ENCODE data around the gene NRXN3. TPM values are rescaled to one million over a fixed set of nuclear protein-coding genes. Genes with fewer than 3 reads are reported as not detected.

The NRXN3 gene
- polyA plus RNA-seq, 1 experiment = 7.0 TPM

DNA sequence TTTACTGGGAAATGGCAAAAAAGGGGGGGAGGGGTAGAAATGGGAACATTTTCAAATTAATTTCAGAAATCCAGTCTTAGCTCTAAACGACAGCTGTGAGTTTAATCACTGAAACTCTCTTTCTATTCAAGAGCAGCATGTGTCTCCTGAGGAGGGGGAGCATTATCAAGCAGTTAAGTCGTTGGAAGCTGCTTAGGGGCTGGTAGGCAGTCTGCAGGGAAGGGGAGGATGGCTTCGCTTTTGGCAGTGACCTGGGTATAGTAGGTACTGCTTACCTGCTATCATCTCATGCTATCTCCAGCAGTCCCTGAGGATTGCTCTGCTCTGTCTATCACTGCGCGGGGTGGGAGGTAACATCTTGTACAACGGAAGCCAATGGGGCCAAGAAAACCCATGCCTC is 567.4 kb downstream of the NRXN3 start:
- H3K4me3 ChIP-seq (ENCODE audit: low read depth, low read length) = no peak overlapping the region
- no peaks in the 10 kb centered on the region for H3K36me3 ChIP-seq (ENCODE audit: control insufficient read depth, insufficient read depth, low read length)
- ChIA-PET POLR2A (no interaction called here), CTCF (interaction anchor here (1.5 kb wide), 1 partner anchor 10 kb away, joined by 4 read pairs; no protein-coding TSS in a partner anchor)
- no peak for DNase-seq (ENCODE audit: low read depth)
- TF ChIP-seq, protein P1, sequence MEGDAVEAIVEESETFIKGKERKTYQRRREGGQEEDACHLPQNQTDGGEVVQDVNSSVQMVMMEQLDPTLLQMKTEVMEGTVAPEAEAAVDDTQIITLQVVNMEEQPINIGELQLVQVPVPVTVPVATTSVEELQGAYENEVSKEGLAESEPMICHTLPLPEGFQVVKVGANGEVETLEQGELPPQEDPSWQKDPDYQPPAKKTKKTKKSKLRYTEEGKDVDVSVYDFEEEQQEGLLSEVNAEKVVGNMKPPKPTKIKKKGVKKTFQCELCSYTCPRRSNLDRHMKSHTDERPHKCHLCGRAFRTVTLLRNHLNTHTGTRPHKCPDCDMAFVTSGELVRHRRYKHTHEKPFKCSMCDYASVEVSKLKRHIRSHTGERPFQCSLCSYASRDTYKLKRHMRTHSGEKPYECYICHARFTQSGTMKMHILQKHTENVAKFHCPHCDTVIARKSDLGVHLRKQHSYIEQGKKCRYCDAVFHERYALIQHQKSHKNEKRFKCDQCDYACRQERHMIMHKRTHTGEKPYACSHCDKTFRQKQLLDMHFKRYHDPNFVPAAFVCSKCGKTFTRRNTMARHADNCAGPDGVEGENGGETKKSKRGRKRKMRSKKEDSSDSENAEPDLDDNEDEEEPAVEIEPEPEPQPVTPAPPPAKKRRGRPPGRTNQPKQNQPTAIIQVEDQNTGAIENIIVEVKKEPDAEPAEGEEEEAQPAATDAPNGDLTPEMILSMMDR (IDR thresholded peaks at IDR 0.05; ENCODE audit: insufficient read depth, low read depth, low read length) = no peak
- H3K27me3 ChIP-seq (ENCODE audit: control insufficient read depth, insufficient read depth, low read length) = no peaks in the 10 kb centered on the region

DNA sequence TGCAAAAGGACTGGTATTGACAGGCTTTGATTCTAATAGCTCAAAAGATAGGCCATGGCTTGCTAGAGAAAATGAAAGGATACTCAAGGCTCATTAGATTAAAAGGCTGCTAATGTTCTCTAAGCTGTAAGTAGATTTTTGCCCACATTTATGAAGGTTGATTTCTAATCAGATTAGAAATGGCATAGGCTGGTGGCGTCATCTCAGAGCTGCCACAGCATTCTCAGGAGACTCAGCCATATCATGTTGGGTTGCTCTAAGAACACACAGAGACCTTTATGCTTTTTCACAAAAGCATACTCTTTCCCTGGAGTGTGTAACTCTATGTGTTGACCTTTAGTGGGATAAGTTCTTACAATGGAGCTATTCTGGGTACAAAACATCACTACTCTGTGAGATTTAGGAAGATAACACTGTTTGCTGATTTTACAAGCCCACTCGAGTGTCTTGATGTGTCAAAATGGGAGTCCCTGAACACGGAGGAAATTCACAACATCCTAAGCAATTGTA is 576.0 kb downstream of the NRXN3 start:
- DNase-seq (ENCODE audit: low read depth) = no peak
- Histone ChIP-seq H3K36me3 (ENCODE audit: control insufficient read depth, insufficient read depth, low read length) (no peaks in the 10 kb centered on the region), H3K27me3 (ENCODE audit: control insufficient read depth, insufficient read depth, low read length) (no peaks in the 10 kb centered on the region), H3K4me3 (ENCODE audit: low read depth, low read length) (no peak overlapping the region)
- ChIA-PET CTCF (no interaction called here), POLR2A (no interaction called here)
- TF ChIP-seq, protein P1 (IDR thresholded peaks at IDR 0.05; ENCODE audit: insufficient read depth, low read depth, low read length) = no peak

DNA sequence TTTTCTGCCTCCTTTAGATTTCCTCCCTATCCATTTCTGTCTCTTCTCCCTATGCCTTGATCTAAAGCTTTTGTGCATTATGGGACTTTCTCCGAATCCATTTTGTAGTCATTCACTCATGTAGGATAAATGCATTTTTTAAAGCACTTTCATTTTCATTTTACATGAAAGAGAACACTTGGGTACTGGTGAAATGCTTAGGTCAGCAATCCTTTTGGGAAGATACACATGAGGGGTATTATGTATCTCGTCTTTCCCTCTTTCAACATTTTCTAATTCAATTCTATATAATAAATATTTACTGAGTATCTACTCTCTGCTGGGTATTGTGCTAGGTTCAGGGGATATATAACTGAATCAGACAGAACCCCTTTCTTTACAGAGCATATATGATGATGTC is 577.6 kb downstream of the NRXN3 start:
- TF ChIP-seq, protein P1 (IDR thresholded peaks at IDR 0.05; ENCODE audit: insufficient read depth, low read depth, low read length) = no peak
- ChIA-PET CTCF (interaction anchor here (1.0 kb wide), 1 partner anchor 9 kb away, joined by 3 read pairs; no protein-coding TSS in a partner anchor), POLR2A (no interaction called here)
- Histone ChIP-seq H3K4me3 (ENCODE audit: low read depth, low read length) (no peak overlapping the region), H3K36me3 (ENCODE audit: control insufficient read depth, insufficient read depth, low read length) (no peaks in the 10 kb centered on the region), H3K27me3 (ENCODE audit: control insufficient read depth, insufficient read depth, low read length) (no peaks in the 10 kb centered on the region)
- no peak for DNase-seq (ENCODE audit: low read depth)

DNA sequence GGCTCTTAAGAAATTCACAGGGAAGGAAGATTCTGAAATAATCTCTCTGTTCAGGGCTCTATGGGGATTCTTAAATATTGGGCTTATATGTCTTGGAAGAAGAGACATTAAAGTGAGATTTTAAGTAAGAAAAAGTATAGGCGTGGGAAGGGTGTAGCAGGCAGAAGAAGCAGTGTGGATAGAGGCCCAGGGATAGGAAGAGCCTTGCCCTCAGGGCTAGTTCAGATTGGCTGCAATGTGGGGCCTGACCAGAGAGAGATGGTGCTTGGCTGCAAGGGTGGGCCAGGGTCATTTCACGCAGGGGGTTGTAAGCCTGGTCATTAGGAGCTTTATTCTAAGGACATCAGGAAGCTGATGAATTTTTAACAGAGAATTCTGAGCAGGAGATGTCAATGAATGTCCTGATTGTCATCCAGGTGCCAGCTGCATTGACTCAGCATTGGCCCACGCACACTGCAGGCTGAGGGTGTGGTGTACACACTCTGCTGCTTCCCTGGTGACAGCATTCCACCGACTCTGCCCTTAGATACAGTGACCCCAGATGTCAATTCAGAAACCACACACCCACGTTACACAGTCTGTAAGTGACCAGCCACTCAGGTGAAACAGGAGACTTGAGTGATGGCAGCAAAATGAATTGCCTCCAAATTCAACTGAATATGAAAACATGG is 582.5 kb downstream of the NRXN3 start:
- Histone ChIP-seq H3K27me3 (ENCODE audit: control insufficient read depth, insufficient read depth, low read length) (no peaks in the 10 kb centered on the region), H3K36me3 (ENCODE audit: control insufficient read depth, insufficient read depth, low read length) (no peaks in the 10 kb centered on the region), H3K4me3 (ENCODE audit: low read depth, low read length) (no peak overlapping the region)
- CTCF ChIA-PET = interaction anchor here (1.2 kb wide), 1 partner anchor 155 kb away, joined by 3 read pairs; no protein-coding TSS in a partner anchor
- no peak for DNase-seq (ENCODE audit: low read depth)
- TF ChIP-seq, protein P1 (IDR thresholded peaks at IDR 0.05; ENCODE audit: insufficient read depth, low read depth, low read length) = no peak
- POLR2A ChIA-PET = no interaction called here

DNA sequence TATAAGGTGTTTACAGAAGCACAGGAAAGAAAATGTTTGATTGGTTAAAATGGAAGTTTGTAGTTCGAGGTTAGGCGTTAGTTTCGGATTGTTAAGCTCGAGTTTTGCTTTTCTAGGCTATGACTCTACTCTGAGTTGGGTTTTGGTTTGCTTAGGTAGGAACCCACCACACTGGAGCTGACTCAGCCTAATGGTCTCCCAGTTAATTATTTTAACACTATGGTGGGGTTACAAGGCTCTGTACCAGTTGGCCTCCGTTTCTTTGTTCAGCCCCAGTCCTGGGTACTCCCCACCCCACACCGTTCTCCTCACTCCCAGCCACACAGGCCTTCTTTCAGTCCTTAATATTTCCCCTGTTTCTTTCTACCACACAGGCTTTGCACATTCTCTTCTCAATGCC is 583.9 kb downstream of the NRXN3 start:
- Histone ChIP-seq H3K36me3 (ENCODE audit: control insufficient read depth, insufficient read depth, low read length) (no peaks in the 10 kb centered on the region), H3K27me3 (ENCODE audit: control insufficient read depth, insufficient read depth, low read length) (no peaks in the 10 kb centered on the region), H3K4me3 (ENCODE audit: low read depth, low read length) (no peak overlapping the region)
- DNase-seq (ENCODE audit: low read depth) = no peak
- TF ChIP-seq, protein P1 (IDR thresholded peaks at IDR 0.05; ENCODE audit: insufficient read depth, low read depth, low read length) = no peak
- POLR2A ChIA-PET = no interaction called here
- CTCF ChIA-PET = no interaction called here

Data from BJ (cell line).